ENCODE measurements around the gene THSD4.
"Not testable (repeated sequence)": the region's sequence is repeated elsewhere in the genome, so short reads cannot be mapped to it uniquely, and the experiment has no call there.

THSD4 gene

GRCh38 chr15:71153823-71154524 lies 38.7 kb downstream of the THSD4 start:
- DNase-seq = no peak

GRCh38 chr15:71154607-71155200 lies 39.4 kb downstream of the THSD4 start:
- no peak for DNase-seq

DNA sequence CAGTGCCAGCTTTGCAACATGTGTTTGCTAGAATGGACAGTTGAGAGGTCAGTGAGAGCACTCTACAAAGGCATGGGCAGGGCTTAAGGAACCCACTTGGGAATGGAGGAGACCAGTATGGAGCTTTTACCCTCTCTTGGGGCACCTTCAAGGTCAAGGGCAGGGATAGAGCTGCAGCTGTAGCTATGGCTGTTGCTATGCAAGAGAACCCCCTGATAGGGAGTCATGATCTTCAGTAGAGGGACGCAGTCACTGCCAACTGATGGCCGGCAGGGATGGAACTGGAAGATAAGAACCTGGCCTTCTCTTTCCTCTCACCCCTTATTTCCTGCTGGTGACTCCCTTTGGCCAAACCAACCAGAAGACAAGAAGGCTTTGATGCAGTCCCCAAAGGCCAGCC lies 40.3 kb downstream of the THSD4 start:
- DNase-seq = no peak

GRCh38 chr15:71160976-71161375 lies 45.7 kb downstream of the THSD4 start:
- no peak for DNase-seq

- DNase-seq = no peak
These were observed 47.0 kb downstream of the THSD4 start for GRCh38 chr15:71162309-71162708.

GRCh38 chr15:71164606-71165005 lies 49.3 kb downstream of the THSD4 start:
- not testable (repeated sequence) for DNase-seq

DNA sequence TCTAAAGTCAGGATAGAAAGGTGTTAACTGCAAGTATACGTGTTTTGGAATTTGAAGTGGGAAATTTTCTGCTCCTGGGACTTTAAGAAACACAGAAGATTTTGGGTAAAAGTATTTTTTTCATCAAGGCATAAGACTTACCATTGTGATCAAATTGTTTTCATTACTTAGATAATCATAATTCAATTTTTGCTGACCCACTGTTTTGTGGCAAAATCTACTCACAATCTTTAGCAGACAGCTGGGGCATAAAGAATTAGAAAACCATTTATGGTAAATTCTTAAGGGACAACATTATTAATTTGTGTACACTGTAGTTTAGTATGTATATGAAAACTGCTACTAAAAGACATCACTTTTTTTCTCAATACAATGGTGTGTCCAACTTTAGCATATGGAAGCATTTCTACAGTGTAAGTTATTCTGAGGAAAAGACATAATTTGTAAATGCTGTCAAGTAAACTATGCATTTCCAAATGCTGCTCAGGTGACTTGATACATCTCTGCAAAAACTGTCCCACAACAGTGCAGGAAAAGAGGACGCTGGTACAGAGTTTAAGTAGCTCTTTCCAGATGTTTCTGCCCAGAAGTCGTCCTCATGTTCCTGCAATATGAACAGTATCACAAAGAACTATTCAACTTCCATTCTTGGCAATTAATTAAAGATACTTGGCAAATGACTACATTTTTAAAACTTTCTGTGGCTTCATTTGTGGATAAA lies 52.3 kb downstream of the THSD4 start:
- DNase-seq = no peak

DNA sequence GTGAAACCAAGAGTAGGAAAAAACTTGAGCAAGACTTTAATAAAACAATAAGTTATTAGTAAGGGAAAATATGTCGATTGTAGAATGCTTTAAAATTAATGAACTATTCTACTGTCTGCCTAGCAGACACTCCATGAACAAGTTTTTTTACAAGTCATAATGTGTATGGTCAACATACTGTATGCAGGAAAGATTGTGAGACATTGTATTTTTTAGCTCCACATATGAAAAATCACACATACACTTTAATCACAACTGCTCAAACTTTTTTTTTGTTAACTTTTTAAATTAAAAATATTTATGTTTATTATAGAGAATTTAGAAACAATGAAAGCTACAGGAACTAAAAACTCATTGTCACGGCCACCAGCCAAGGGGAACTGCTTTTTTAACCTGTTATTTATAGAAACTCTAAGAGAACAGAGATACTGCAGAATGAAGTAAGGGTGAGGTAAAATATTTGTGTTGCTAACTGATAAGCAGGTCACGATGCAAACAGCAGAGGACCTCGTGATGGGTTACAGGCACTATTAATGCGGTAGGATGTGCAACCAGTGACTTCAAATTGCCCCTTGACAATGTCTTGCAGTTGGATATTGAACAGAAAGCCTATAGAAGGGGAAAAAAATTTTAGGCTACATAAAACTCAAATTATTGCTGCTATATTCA lies 53.0 kb downstream of the THSD4 start:
- DNase-seq = no peak

- no peak for DNase-seq
These were observed 54.9 kb downstream of the THSD4 start for GRCh38 chr15:71170163-71170562.

GRCh38 chr15:71171195-71171594 lies 55.9 kb downstream of the THSD4 start:
- no peak for DNase-seq

GRCh38 chr15:71174360-71174759 lies 59.1 kb downstream of the THSD4 start:
- DNase-seq = not testable (repeated sequence)

DNA sequence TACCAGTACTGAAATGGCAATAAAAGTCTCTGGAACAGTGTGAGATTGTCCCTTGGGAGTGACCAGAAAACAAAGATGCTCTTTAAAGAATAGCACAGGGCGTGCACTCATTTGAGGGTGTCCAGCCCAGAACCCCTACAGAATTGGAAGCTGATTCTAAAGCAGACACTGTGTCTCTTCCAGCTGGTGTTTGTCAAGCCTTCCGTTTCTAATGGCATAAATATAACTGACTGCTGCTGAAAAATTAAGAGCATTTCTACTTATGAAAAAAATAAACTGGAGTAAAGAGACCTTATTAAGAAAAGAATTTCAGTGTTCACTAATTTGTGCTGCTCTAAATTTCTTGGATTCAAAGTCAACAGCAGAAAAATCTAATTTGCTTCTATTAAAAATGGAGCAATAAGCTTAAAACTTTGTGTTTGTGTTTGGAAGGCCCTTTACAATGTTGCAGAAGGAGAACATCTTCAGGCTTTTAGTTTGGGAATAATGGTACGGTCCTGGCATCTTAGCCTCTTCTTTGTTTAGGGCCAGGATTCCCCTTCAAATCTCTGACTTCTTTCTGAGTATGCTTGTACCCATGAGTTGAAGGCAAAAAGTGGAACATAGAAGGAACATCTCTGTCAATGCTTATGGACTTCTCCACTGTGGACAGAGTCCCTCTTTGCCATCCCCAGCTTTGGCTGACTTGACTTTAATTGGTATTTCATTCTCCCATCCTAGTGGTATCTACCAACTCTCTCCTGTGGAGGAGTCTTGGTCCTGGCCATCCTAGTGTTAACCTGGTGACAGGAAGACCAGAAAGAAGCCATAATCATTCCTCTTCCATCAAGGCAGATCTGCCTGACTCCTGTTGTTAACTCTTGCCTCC lies 65.9 kb downstream of the THSD4 start:
- no peak for DNase-seq

GRCh38 chr15:71182522-71182921 lies 67.3 kb downstream of the THSD4 start:
- no peak for DNase-seq

- no peak for DNase-seq
These were observed 67.8 kb downstream of the THSD4 start for GRCh38 chr15:71183063-71183462.

- no peak for DNase-seq
These were observed 70.4 kb downstream of the THSD4 start for GRCh38 chr15:71185706-71186105.

DNA sequence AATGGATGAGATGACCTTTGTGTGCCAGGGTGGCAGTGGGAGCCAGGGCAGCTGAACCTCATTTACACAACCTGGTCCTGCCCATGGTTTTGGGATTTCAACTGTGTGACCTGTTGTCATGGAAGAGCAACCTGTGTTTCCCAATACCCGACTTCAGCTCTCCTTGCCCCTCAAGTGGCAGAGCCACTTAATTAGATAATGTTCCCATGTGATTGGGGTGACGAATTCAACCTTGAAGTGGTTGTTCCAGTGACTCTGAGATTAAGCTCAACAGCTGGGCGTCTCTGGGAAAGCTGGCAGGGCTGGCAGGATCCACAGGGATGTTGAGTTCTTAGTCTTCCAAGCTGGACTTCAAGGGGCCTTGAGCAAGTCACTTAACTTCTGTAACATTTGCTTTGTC lies 71.0 kb downstream of the THSD4 start:
- DNase-seq = no peak

GRCh38 chr15:71187078-71187477 lies 71.8 kb downstream of the THSD4 start:
- DNase-seq = no peak

DNA sequence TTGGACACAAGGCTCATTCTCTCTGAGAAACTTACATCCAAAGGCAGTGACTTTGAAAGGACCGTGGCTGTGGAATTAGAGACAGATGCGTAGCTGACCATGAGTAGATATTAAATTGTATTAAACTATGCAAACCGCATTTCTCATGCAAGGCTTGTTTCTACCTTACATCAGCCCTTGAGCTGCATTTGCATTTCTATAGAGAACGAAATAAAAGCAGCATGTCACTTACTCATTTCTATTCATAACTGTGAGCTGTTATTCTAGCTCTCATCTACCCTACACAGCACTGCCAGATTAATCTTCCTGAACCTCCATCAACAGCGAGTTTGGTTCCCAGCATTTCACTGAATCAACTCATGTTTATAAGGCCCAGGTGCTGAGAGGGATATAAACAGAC lies 72.3 kb downstream of the THSD4 start:
- no peak for DNase-seq

- DNase-seq = no peak
These were observed 74.4 kb downstream of the THSD4 start for GRCh38 chr15:71189718-71190117.

DNA sequence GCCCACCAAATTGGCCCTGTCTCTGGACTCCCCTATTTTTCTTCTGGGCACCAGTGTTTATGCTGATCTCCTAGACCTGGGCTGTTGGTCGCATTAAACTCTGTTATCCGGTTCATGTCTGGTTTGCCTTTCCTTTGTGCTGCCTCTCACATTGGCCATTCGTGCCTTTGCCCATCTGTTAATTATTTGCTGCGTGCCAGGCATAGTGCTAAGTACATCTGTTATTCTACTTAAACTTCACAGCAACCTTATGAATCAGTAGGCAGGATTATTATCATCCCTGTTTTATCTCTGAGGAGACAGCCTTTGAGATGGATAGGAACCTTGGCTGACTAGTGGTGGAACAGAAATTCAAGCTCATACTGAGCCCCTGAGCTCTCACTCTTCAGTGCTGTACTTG lies 76.0 kb downstream of the THSD4 start:
- DNase-seq = no peak

- DNase-seq = peak; percentile 20
These were observed 77.5 kb downstream of the THSD4 start for GRCh38 chr15:71192816-71193215.

GRCh38 chr15:71194286-71194685 lies 79.0 kb downstream of the THSD4 start:
- no peak for DNase-seq

GRCh38 chr15:71195242-71195641 lies 80.0 kb downstream of the THSD4 start:
- no peak for DNase-seq
